Kidney epithelial cell (primary cell): ENCODE data around the gene SYDE1. TPM values are rescaled to one million over a fixed set of nuclear protein-coding genes. Genes with fewer than 3 reads are reported as not detected.

ENCODE experiments used
- DNase-seq: peaks from one replicate; pipeline ENCODE4 v3.0.0-alpha.2; 2010; ENCODE audit warnings: low read depth
- H3K27me3 ChIP-seq: 2 replicates; pipeline ENCODE4 v1.6.0; 2011; ENCODE audit warnings: low read length; ENCODE audit not compliant: control insufficient read depth, insufficient read depth
- H3K36me3 ChIP-seq: 2 replicates; pipeline ENCODE4 v1.5.1; 2011; ENCODE audit warnings: low read length; ENCODE audit not compliant: control insufficient read depth, insufficient read depth
- H3K4me3 ChIP-seq: 2 replicates; pipeline ENCODE4 v1.5.1; 2011; ENCODE audit warnings: low read depth, mild to moderate bottlenecking, control low read depth, low read length
- CTCF ChIP-seq: IDR thresholded peaks from 2 replicates; pipeline ENCODE4 v1.5.1; 2011; ENCODE audit warnings: mild to moderate bottlenecking, moderate library complexity, low read length, control low read depth, inconsistent platforms; ENCODE audit not compliant: insufficient read depth, poor library complexity, severe bottlenecking
- total RNA-seq: library from RNA; depleted of rRNA; stranded (reverse); fragments of >200 nt; gene quantifications from 2 replicates; pipeline ENCODE4 v1.2.3, GENCODE V29; 2015

SYDE1 gene
- total RNA-seq, 1 donor from 2014 or later: 28.4 TPM

DNA sequence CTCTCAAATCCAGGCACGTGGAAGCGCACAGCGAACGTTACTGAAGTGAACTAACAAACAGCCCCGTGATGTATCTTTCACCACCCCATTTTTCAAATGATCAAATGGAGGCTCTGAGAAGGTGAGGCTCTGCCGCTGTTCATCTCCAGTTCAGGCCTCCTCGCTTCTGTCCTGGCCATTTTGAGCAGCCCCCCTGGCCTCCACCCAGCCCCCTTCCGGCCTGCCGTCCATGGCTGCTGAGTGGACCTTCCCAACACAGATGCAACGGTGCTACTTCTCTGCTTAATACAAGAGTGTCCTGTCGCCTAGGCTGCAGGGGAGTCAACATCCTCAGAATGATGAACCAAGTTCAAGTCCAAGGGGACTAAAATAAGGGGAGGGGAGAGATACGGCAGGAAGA, 9.7 kb downstream of the SYDE1 start:
- Histone ChIP-seq H3K27me3 (no peaks in the 10 kb centered on the region), H3K36me3 (peaks cover 6% of the 10 kb centered on the region), H3K4me3 (no peak overlapping the region)
- DNase-seq: no peak
- no peak for TF ChIP-seq CTCF

DNA sequence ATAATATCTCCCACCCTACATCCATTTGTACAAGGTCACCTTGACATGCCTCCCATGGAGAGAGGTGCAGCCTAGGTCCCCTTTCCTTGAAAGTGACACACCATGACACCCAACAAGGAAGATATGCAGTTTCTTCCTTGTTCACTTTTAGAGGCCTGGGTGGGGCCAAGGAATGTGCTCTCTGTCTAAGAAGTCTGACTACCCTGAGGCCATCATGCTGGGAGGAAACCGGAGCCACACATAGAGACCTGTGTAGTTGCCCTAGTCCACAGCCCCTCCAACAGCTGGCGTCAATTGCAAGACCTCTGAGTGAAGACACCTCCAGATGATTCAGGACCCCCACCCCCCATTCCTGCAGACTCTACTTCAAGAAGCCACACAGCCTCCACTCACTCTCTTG, 11.0 kb downstream of the SYDE1 start:
- no peak for TF ChIP-seq CTCF
- DNase-seq: no peak
- Histone ChIP-seq H3K4me3 (no peak overlapping the region), H3K27me3 (no peaks in the 10 kb centered on the region), H3K36me3 (peaks cover 4% of the 10 kb centered on the region)

DNA sequence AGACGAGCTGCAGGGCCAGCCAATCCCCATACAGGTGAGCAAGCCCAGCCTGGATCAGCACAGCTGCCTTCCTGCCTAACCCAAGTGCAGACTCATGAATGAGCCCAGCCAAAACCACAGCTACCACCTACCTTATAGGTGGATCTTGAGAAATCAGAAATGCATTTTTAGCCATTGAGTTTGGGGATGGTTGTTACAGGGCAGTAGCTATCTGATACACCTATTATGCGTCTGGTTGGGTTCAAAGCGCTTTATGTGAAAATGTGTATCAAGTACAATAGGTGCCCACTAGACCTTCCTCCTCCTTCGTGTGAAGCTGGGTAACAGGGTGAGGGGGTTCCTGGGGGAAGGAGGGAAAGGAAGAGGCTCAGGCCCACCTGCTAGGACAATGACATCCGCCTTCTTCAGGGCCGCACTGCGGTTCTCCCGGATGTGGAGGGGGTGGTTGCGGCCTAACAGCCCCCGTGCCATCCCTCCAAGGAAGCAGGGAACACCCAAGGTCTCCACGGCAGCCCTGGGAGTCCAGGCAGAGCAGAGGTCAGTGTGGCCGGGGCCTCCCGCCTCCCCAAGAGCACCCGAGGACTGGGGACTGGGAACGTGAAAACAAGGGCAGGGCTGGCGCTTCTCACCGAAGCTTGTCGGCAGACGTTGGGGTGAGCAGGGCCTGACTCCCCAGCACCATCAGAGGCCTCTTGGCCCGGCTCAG, 11.7 kb downstream of the SYDE1 start:
- DNase-seq: no peak
- Histone ChIP-seq H3K27me3 (no peaks in the 10 kb centered on the region), H3K36me3 (peaks cover 3% of the 10 kb centered on the region), H3K4me3 (no peak overlapping the region)
- no peak for TF ChIP-seq CTCF

DNA sequence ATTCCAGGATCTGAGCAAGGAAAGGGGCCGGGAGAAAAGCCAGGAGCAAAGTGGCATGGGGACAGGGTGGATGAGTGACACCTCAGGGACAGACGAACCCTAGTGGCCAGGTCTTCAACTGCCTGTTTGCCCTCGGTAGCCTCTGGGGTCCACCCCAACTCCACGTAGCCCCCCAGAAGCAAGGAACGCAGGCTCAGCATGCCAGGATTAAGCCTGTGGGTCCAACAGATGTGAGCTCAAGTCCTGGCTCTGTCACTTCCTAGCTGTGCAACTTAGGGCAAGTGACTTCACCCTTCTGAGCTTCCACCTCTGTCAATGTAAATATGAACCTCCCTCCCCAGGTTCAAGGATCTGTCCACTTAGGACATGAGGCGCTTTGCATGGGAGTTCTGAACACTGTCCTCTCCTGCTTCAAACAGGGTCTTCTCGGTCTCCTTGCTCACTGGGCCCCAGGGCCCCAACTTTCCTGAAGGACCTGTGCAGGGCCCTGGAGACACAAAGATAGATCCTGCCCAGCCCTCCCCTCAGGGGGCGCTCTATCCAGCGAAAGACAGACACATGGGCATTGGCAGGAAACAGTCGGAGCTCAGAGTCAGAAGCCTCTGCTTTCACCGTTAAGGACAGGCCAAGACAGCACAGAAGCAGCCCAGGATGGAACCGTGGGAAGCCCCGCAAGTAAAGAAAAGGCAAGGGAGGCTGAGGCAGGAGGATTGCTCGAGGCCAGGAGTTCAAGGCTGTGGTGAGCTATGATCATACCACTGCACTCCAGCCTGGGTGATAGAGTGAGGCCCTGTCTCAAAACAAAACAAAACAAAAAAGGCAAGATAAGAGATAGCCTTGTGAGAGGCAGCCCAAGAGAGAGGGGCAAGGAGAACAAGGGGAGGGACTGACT, 13.2 kb downstream of the SYDE1 start:
- no peak for DNase-seq
- no peak for TF ChIP-seq CTCF
- H3K36me3 ChIP-seq: peaks cover 3% of the 10 kb centered on the region
- no peak overlapping the region for H3K4me3 ChIP-seq
- H3K27me3 ChIP-seq: no peaks in the 10 kb centered on the region

GRCh38 chr19:15122331-15123030, 15.3 kb downstream of the SYDE1 start:
- Histone ChIP-seq H3K4me3 (no peak overlapping the region), H3K36me3 (peaks cover 2% of the 10 kb centered on the region), H3K27me3 (no peaks in the 10 kb centered on the region)
- DNase-seq: no peak
- no peak for TF ChIP-seq CTCF
